MV-4-11 (cell line): ENCODE data around the gene TMEM30B.

ENCODE experiments used
- DNase-seq: peaks from one replicate; lab custom pipeline; 2025; lab: John Stamatoyannopoulos, UW

TMEM30B gene

GRCh38 chr14:61298824-61299223 lies 17.7 kb upstream of the TMEM30B start:
- DNase-seq: no peak

- DNase-seq: no peak
Observed at GRCh38 chr14:61297581-61297980, 16.4 kb upstream of the TMEM30B start.

GRCh38 chr14:61296719-61297502 lies 15.8 kb upstream of the TMEM30B start:
- peak; percentile 10 for DNase-seq

- DNase-seq: no peak
Observed at GRCh38 chr14:61296151-61296550, 15.0 kb upstream of the TMEM30B start.

- no peak for DNase-seq
Observed at GRCh38 chr14:61290701-61291100, 9.6 kb upstream of the TMEM30B start.

- DNase-seq: no peak
Observed at GRCh38 chr14:61288720-61289119, 7.6 kb upstream of the TMEM30B start.

- no peak for DNase-seq
Observed at GRCh38 chr14:61288228-61288627, 7.1 kb upstream of the TMEM30B start.

GRCh38 chr14:61287196-61287595 lies 6.1 kb upstream of the TMEM30B start:
- no peak for DNase-seq

GRCh38 chr14:61285364-61285763 lies 4.2 kb upstream of the TMEM30B start:
- DNase-seq: no peak

- no peak for DNase-seq
Observed at GRCh38 chr14:61284001-61284400, 2.9 kb upstream of the TMEM30B start.

- DNase-seq: no peak
Observed at GRCh38 chr14:61282746-61283145, 1.6 kb upstream of the TMEM30B start.

GRCh38 chr14:61281948-61282275 lies 774 bp upstream of the TMEM30B start:
- DNase-seq: no peak

- DNase-seq: no peak
Observed at GRCh38 chr14:61280526-61281185, 482 bp downstream of the TMEM30B start.

GRCh38 chr14:61280092-61280525 lies 1.0 kb downstream of the TMEM30B start:
- no peak for DNase-seq

- DNase-seq: no peak
Observed at GRCh38 chr14:61279082-61279481, 2.1 kb downstream of the TMEM30B start.

- no peak for DNase-seq
Observed at GRCh38 chr14:61277784-61278183, 3.4 kb downstream of the TMEM30B start.

- DNase-seq: no peak
Observed at GRCh38 chr14:61277232-61277631, 3.9 kb downstream of the TMEM30B start.

- DNase-seq: no peak
Observed at GRCh38 chr14:61271552-61271951, 9.6 kb downstream of the TMEM30B start.

- no peak for DNase-seq
Observed at GRCh38 chr14:61270714-61271113, 10.4 kb downstream of the TMEM30B start.

GRCh38 chr14:61269321-61270083 lies 11.6 kb downstream of the TMEM30B start:
- DNase-seq: peak; percentile 44

- DNase-seq: no peak
Observed at GRCh38 chr14:61268812-61269211, 12.3 kb downstream of the TMEM30B start.

- no peak for DNase-seq
Observed at GRCh38 chr14:61266891-61267740, 14.0 kb downstream of the TMEM30B start.
